ENCODE results near the gene ZBED4. TPM values are rescaled to one million over a fixed set of nuclear protein-coding genes. Genes with fewer than 3 reads are reported as not detected.

The ZBED4 gene
- total and polyA plus RNA-seq, 12 donors = 2.1 to 8.6 (median 5.6) TPM

DNA sequence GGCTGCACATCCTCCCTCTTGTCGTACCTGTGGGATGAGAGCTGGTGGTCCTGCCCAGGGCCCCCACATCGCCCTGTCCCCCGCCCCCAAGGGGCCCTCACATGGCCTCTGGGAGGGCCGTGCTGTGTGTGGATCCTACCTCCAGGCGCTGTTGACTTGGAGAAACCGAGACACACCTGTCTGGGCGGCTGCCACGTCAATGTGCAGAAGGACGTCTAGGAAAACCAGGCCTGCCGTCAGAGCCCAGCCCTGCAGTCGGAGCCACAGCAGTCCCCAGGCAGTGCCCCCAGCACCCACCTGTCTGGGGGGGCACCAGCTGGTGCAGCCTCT is 50.4 kb downstream of the ZBED4 start:
- H3K4me1 ChIP-seq (replicated peaks in 1 of 2) = no peaks in the 10 kb centered on the region
- H3K27ac ChIP-seq = no peak overlapping the region
- intact Hi-C loops (cut with DNase I) = no loop called here
- DNase-seq = no peak
- H3K9me3 ChIP-seq (replicated peaks in 1 of 3) = no peaks in the 10 kb centered on the region
- TF ChIP-seq, protein P1, sequence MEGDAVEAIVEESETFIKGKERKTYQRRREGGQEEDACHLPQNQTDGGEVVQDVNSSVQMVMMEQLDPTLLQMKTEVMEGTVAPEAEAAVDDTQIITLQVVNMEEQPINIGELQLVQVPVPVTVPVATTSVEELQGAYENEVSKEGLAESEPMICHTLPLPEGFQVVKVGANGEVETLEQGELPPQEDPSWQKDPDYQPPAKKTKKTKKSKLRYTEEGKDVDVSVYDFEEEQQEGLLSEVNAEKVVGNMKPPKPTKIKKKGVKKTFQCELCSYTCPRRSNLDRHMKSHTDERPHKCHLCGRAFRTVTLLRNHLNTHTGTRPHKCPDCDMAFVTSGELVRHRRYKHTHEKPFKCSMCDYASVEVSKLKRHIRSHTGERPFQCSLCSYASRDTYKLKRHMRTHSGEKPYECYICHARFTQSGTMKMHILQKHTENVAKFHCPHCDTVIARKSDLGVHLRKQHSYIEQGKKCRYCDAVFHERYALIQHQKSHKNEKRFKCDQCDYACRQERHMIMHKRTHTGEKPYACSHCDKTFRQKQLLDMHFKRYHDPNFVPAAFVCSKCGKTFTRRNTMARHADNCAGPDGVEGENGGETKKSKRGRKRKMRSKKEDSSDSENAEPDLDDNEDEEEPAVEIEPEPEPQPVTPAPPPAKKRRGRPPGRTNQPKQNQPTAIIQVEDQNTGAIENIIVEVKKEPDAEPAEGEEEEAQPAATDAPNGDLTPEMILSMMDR (IDR thresholded peaks at IDR 0.05) = no peak
- TF ChIP-seq POLR2A (IDR thresholded peaks at IDR 0.05) = no peak
- H3K4me3 ChIP-seq = no peak overlapping the region
- H3K36me3 ChIP-seq (replicated peaks in 1 of 2) = peaks cover 0 to 37% of the 10 kb centered on the region in 2 donors
- no peaks in the 10 kb centered on the region for H3K27me3 ChIP-seq
- WGBS, 4 donors = 68 to 92% (median 92%) methylated on average over 3 to 11 of the region's 11 CpGs; no CpG with 5 or more reads in 1 of the 4 donors

DNA sequence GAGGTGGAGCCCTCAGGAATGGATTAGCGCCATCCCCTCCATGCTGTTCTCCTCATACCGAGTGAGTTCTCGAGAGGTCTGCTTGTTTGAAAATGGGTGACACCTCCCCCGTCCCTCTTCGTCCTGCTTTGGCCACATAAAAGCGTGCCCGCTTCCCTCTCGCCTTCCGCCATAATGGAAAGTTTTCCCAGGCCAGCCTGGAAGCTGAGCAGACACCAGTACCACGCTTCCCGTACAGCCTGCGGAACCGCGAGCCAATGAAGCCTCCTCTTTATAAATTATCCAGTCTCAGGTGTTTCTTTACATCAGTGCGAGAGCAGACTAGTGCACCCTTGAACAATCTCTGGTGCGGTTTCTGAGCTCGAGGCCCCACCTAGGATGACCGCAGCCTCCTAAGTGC is 51.8 kb downstream of the ZBED4 start:
- TF ChIP-seq, protein P1 (IDR thresholded peaks at IDR 0.05) = no peak
- no peak for TF ChIP-seq POLR2A (IDR thresholded peaks at IDR 0.05)
- Histone ChIP-seq H3K36me3 (replicated peaks in 1 of 2) (peaks cover 0 to 39% of the 10 kb centered on the region in 2 donors), H3K27ac (no peak overlapping the region), H3K4me1 (replicated peaks in 1 of 2) (no peaks in the 10 kb centered on the region), H3K9me3 (replicated peaks in 1 of 3) (no peaks in the 10 kb centered on the region), H3K27me3 (no peaks in the 10 kb centered on the region), H3K4me3 (no peak overlapping the region)
- 97 to 98% (median 97%) methylated on average over 18 of the region's 18 CpGs for WGBS, 4 donors
- intact Hi-C loops (cut with DNase I) = no loop called here
- DNase-seq = no peak

DNA sequence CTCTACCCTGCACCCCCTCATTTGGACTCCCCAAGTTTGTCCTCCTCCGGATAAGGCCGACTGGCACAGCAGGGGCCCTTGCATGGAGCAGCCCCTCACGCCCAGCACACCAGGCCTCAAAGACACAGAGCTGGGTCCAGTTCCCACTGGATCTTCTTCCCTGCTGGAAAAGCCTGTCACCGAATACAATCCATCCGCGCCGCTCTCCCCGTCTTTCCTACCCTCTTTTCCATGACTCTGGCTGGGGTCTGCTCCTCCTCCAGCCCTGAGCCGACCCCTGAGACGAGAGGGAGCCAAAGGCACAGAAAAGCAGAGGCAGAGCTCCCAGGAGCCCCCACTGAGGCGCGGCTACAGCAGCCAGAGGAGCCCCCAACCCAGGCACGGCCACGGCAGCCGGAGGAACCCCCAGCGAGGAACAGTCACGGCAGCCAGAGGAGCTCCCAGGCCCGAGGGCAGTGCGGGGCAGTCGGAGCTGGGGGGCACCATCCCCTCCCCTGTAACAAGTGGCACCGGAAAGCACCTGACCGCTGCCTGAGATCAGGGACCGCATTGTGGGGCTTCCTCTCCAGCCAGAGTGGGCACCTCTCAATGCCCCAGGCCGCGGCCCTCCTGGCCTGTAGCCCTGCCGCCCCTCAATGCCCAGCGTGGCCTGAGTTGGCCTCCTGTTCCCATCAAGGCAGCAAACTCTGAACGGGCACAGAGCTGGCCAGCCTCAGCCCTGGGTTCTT is 52.6 kb downstream of the ZBED4 start:
- H3K27me3 ChIP-seq = no peaks in the 10 kb centered on the region
- intact Hi-C loops (cut with DNase I) = no loop called here
- H3K4me1 ChIP-seq (replicated peaks in 1 of 2) = no peaks in the 10 kb centered on the region
- WGBS, 4 donors = 92 to 97% (median 96%) methylated on average over 9 to 28 of the region's 28 CpGs
- no peaks in the 10 kb centered on the region for H3K9me3 ChIP-seq (replicated peaks in 1 of 3)
- H3K27ac ChIP-seq = no peak overlapping the region
- no peak overlapping the region for H3K4me3 ChIP-seq
- H3K36me3 ChIP-seq (replicated peaks in 1 of 2) = peaks cover 0 to 34% of the 10 kb centered on the region in 2 donors
- no peak for DNase-seq
- TF ChIP-seq, protein P1 (IDR thresholded peaks at IDR 0.05) = no peak
- TF ChIP-seq POLR2A (IDR thresholded peaks at IDR 0.05) = no peak

DNA sequence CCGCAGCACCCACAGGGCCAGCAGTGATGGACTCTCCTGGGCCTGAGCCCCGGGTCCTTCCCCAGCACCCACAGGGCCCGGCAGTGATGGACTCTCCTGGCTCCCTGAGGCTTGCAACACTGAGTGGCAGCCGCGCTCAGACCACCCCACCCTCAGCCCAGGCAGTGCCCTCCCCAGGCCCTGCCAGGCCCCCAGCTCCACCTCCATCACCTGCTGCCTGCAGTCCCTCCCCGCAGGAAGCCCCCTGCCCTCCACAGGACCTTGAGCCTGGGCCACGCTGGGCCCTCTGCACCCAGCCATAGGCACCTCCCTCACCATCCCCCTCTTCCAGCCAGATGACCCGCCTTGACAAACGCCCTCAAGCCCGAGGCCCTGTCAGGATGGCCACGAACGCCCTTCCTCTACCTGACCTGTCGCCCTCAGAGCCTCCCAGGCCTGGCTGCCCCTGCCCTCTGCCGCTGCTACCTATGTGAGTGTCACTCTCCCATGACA is 53.2 kb downstream of the ZBED4 start:
- intact Hi-C loops (cut with DNase I) = no loop called here
- no peaks in the 10 kb centered on the region for H3K9me3 ChIP-seq (replicated peaks in 1 of 3)
- no peaks in the 10 kb centered on the region for H3K4me1 ChIP-seq (replicated peaks in 1 of 2)
- peaks cover 0 to 33% of the 10 kb centered on the region in 2 donors for H3K36me3 ChIP-seq (replicated peaks in 1 of 2)
- no peak overlapping the region for H3K27ac ChIP-seq
- 87 to 94% (median 92%) methylated on average over 7 to 14 of the region's 14 CpGs for WGBS, 4 donors
- TF ChIP-seq POLR2A (IDR thresholded peaks at IDR 0.05) = no peak
- TF ChIP-seq, protein P1 (IDR thresholded peaks at IDR 0.05) = no peak
- no peak for DNase-seq
- no peak overlapping the region for H3K4me3 ChIP-seq
- H3K27me3 ChIP-seq = no peaks in the 10 kb centered on the region

All from adrenal gland (tissue), 12 donors.